ENCODE results near the gene CEL. TPM values are rescaled to one million over a fixed set of nuclear protein-coding genes. Genes with fewer than 3 reads are reported as not detected.
A peak's percentile ranks its signal among the peaks of the same experiment; 100 is the strongest.

CEL gene
- total RNA-seq, 1 donor from 2014 or later: 3.4 TPM

GRCh38 chr9:133075925-133076630 is 14.3 kb downstream of the CEL start:
- TF ChIP-seq CTCF (IDR thresholded peaks at IDR 0.05; ENCODE audit: insufficient read depth, low read depth, low read length): no peak
- Histone ChIP-seq H3K27me3 (ENCODE audit: insufficient read depth, low read length) (peaks cover 23% of the 10 kb centered on the region), H3K4me1 (ENCODE audit: insufficient read depth, low read length) (peaks cover 16% of the 10 kb centered on the region), H3K4me3 (ENCODE audit: insufficient read depth, low read depth, low read length) (no peak overlapping the region), H3K36me3 (ENCODE audit: insufficient read depth, low read length) (no peaks in the 10 kb centered on the region), H2AFZ (ENCODE audit: low read depth, low read length) (no peak overlapping the region), H3K9me3 (ENCODE audit: insufficient read depth, low read depth, low read length) (no peaks in the 10 kb centered on the region), H3K4me2 (ENCODE audit: low read length) (peak overlapping the region; percentile 63), H3K79me2 (ENCODE audit: insufficient read depth, low read length) (no peaks in the 10 kb centered on the region), H3K9ac (ENCODE audit: low read length) (no peak overlapping the region), H4K20me1 (ENCODE audit: insufficient read depth, low read length) (peaks cover 3% of the 10 kb centered on the region), H3K27ac (ENCODE audit: low read depth, low read length) (no peak overlapping the region)
- H3K36me3 Mint-ChIP-seq (ENCODE audit: low read depth, unreplicated experiment): peaks cover 4% of the 10 kb centered on the region
- FAIRE-seq (peak; percentile 93), DNase-seq (ENCODE audit: low read depth) (peak; percentile 92)
- H3K27ac Mint-ChIP-seq (ENCODE audit: unreplicated experiment): peak overlapping the region; percentile 70
- no peaks in the 10 kb centered on the region for H3K27me3 Mint-ChIP-seq (ENCODE audit: low read depth, unreplicated experiment)
- no peaks in the 10 kb centered on the region for H3K9me3 Mint-ChIP-seq (ENCODE audit: unreplicated experiment)
- H3K4me3 Mint-ChIP-seq (ENCODE audit: unreplicated experiment): no peak overlapping the region
- H3K4me1 Mint-ChIP-seq (ENCODE audit: low read depth, unreplicated experiment): peaks cover 40% of the 10 kb centered on the region

- Mint-ChIP-seq H3K36me3 (ENCODE audit: low read depth, unreplicated experiment) (peaks cover 3% of the 10 kb centered on the region), H3K9me3 (ENCODE audit: unreplicated experiment) (no peaks in the 10 kb centered on the region), H3K27ac (ENCODE audit: unreplicated experiment) (peak overlapping the region; percentile 70), H3K4me1 (ENCODE audit: low read depth, unreplicated experiment) (peaks cover 43% of the 10 kb centered on the region), H3K27me3 (ENCODE audit: low read depth, unreplicated experiment) (no peaks in the 10 kb centered on the region), H3K4me3 (ENCODE audit: unreplicated experiment) (peak overlapping the region; percentile 72)
- Histone ChIP-seq H3K4me3 (ENCODE audit: insufficient read depth, low read depth, low read length) (no peak overlapping the region), H3K27me3 (ENCODE audit: insufficient read depth, low read length) (peaks cover 23% of the 10 kb centered on the region), H3K4me1 (ENCODE audit: insufficient read depth, low read length) (peaks cover 16% of the 10 kb centered on the region), H3K36me3 (ENCODE audit: insufficient read depth, low read length) (no peaks in the 10 kb centered on the region), H4K20me1 (ENCODE audit: insufficient read depth, low read length) (peaks cover 3% of the 10 kb centered on the region), H2AFZ (ENCODE audit: low read depth, low read length) (no peak overlapping the region), H3K9ac (ENCODE audit: low read length) (no peak overlapping the region), H3K4me2 (ENCODE audit: low read length) (peak overlapping the region; percentile 63), H3K9me3 (ENCODE audit: insufficient read depth, low read depth, low read length) (no peaks in the 10 kb centered on the region), H3K27ac (ENCODE audit: low read depth, low read length) (no peak overlapping the region), H3K79me2 (ENCODE audit: insufficient read depth, low read length) (no peaks in the 10 kb centered on the region)
- no peak for TF ChIP-seq CTCF (IDR thresholded peaks at IDR 0.05; ENCODE audit: insufficient read depth, low read depth, low read length)
- DNase-seq (ENCODE audit: low read depth) (no peak), FAIRE-seq (no peak)
Measured at GRCh38 chr9:133076691-133077090, 14.9 kb downstream of the CEL start.

GRCh38 chr9:133078486-133078885 is 16.7 kb downstream of the CEL start:
- TF ChIP-seq EZH2 (IDR thresholded peaks at IDR 0.05; ENCODE audit: insufficient read depth, low read length): no peak
- no peak for TF ChIP-seq CTCF (IDR thresholded peaks at IDR 0.05; ENCODE audit: insufficient read depth, low read depth, low read length)
- H3K36me3 ChIP-seq (ENCODE audit: insufficient read depth, low read length): no peaks in the 10 kb centered on the region
- Mint-ChIP-seq H3K4me1 (ENCODE audit: low read depth, unreplicated experiment) (peaks cover 44% of the 10 kb centered on the region), H3K4me3 (ENCODE audit: unreplicated experiment) (no peak overlapping the region), H3K36me3 (ENCODE audit: low read depth, unreplicated experiment) (no peaks in the 10 kb centered on the region), H3K9me3 (ENCODE audit: unreplicated experiment) (no peaks in the 10 kb centered on the region), H3K27me3 (ENCODE audit: low read depth, unreplicated experiment) (no peaks in the 10 kb centered on the region), H3K27ac (ENCODE audit: unreplicated experiment) (peak overlapping the region; percentile 12)
- peaks cover 23% of the 10 kb centered on the region for H3K27me3 ChIP-seq (ENCODE audit: insufficient read depth, low read length)
- H3K9me3 ChIP-seq (ENCODE audit: insufficient read depth, low read depth, low read length): no peaks in the 10 kb centered on the region
- no peak overlapping the region for H3K9ac ChIP-seq (ENCODE audit: low read length)
- DNase-seq (ENCODE audit: low read depth): no peak
- no peak overlapping the region for H2AFZ ChIP-seq (ENCODE audit: low read depth, low read length)
- no peaks in the 10 kb centered on the region for H3K79me2 ChIP-seq (ENCODE audit: insufficient read depth, low read length)
- H3K4me2 ChIP-seq (ENCODE audit: low read length): no peak overlapping the region
- peaks cover 16% of the 10 kb centered on the region for H3K4me1 ChIP-seq (ENCODE audit: insufficient read depth, low read length)
- no peak overlapping the region for H3K4me3 ChIP-seq (ENCODE audit: insufficient read depth, low read depth, low read length)
- H4K20me1 ChIP-seq (ENCODE audit: insufficient read depth, low read length): peaks cover 3% of the 10 kb centered on the region
- FAIRE-seq: no peak
- H3K27ac ChIP-seq (ENCODE audit: low read depth, low read length): no peak overlapping the region
